ENCODE results near the gene PRKG1. TPM values are rescaled to one million over a fixed set of nuclear protein-coding genes. Genes with fewer than 3 reads are reported as not detected.

Gene PRKG1
- total RNA-seq, 1 donor from 2014 or later = 0.17 TPM

- H3K4me3 ChIP-seq (ENCODE audit: low read depth, low read length) = no peak overlapping the region
- DNase-seq (ENCODE audit: low read depth) = no peak
- no peak for TF ChIP-seq CTCF (conservative IDR thresholded peaks at IDR 0.05; ENCODE audit: low read depth, low read length)
These were observed 631.9 kb downstream of the PRKG1 start for GRCh38 chr10:51706225-51706624.

GRCh38 chr10:51707392-51707791, 633.1 kb downstream of the PRKG1 start:
- TF ChIP-seq CTCF (conservative IDR thresholded peaks at IDR 0.05; ENCODE audit: low read depth, low read length) = no peak
- DNase-seq (ENCODE audit: low read depth) = no peak
- no peak overlapping the region for H3K4me3 ChIP-seq (ENCODE audit: low read depth, low read length)

GRCh38 chr10:51707821-51708424, 633.6 kb downstream of the PRKG1 start:
- TF ChIP-seq CTCF (conservative IDR thresholded peaks at IDR 0.05; ENCODE audit: low read depth, low read length) = no peak
- no peak for DNase-seq (ENCODE audit: low read depth)
- H3K4me3 ChIP-seq (ENCODE audit: low read depth, low read length) = no peak overlapping the region

- no peak overlapping the region for H3K4me3 ChIP-seq (ENCODE audit: low read depth, low read length)
- TF ChIP-seq CTCF (conservative IDR thresholded peaks at IDR 0.05; ENCODE audit: low read depth, low read length) = no peak
- no peak for DNase-seq (ENCODE audit: low read depth)
These were observed 634.3 kb downstream of the PRKG1 start for GRCh38 chr10:51708609-51709008.

GRCh38 chr10:51709324-51709972, 635.2 kb downstream of the PRKG1 start:
- DNase-seq (ENCODE audit: low read depth) = no peak
- H3K4me3 ChIP-seq (ENCODE audit: low read depth, low read length) = no peak overlapping the region
- no peak for TF ChIP-seq CTCF (conservative IDR thresholded peaks at IDR 0.05; ENCODE audit: low read depth, low read length)

GRCh38 chr10:51711519-51711891, 637.2 kb downstream of the PRKG1 start:
- H3K4me3 ChIP-seq (ENCODE audit: low read depth, low read length) = no peak overlapping the region
- TF ChIP-seq CTCF (conservative IDR thresholded peaks at IDR 0.05; ENCODE audit: low read depth, low read length) = no peak
- DNase-seq (ENCODE audit: low read depth) = no peak

- no peak overlapping the region for H3K4me3 ChIP-seq (ENCODE audit: low read depth, low read length)
- DNase-seq (ENCODE audit: low read depth) = no peak
- TF ChIP-seq CTCF (conservative IDR thresholded peaks at IDR 0.05; ENCODE audit: low read depth, low read length) = no peak
These were observed 642.7 kb downstream of the PRKG1 start for GRCh38 chr10:51716981-51717380.

Data from epithelial cell of proximal tubule (primary cell).